ENCODE measurements around the gene RGP1.

Gene RGP1, protein sequence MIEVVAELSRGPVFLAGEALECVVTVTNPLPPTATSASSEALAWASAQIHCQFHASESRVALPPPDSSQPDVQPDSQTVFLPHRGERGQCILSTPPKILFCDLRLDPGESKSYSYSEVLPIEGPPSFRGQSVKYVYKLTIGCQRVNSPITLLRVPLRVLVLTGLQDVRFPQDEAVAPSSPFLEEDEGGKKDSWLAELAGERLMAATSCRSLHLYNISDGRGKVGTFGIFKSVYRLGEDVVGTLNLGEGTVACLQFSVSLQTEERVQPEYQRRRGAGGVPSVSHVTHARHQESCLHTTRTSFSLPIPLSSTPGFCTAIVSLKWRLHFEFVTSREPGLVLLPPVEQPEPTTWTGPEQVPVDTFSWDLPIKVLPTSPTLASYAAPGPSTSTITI

DNA sequence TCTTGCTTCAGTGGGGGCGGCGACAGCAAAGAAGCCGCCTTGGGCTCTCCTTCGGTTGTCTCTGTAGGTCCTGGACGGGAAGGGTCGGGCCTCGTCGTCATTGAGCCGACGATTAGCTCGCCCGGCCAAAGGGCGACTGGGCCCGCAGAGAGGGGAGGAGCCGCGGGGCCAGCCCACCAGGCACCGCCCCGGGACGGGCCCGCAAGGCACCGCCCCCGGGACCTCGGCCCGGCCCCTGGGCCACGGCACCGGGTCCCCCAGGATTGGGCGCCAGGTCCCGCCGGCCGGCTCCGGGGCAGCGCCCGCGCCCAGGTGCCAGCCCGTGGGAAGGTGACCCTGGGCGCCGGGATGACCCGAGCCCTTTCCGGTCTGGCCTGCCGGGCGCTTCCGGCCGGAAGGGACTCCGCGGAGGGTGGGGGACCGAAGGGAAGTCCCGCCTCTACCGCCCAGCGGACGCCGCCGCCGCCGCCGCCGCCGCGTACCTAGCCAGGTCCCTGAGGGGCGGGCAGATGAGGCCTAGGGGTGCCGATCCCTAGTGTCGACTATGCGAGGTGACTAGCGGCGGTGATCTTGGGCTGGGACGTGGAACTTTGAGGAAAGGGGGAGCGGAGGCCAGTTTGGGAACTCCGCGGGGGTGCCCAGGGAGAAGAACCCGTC, at the start of gene RGP1, which contains the start of gene GBA2:
Gene RGP1 (plus strand): TSS at position 430 of the 657 bp plus-strand sequence. CDS start 469 bp downstream, outside the sequence.
Gene GBA2 (minus strand): TSS at position 371 of the 657 bp plus-strand sequence. CDS start 524 bp downstream, outside the sequence.
- peaks cover 9 to 65% of the 10 kb centered on the region in 2 experiments; a peak in 2 of 3 replicates for H3K36me3 ChIP-seq (ENCODE audit: control insufficient read depth in 2 of 2, insufficient read depth in 1 of 2, low read length in 2 of 2)
- TF ChIP-seq MYNN (tag by site-specific recombination; IDR thresholded peaks at IDR 0.05; ENCODE audit: borderline replicate concordance) (no peak), KLF10 (tag by site-specific recombination; IDR thresholded peaks at IDR 0.05) (peak; percentile 43; the same call in 1 of the 2 replicates), ZNF223 (tag by site-specific recombination; IDR thresholded peaks at IDR 0.05) (no peak), ZNF341 (tag by site-specific recombination; IDR thresholded peaks at IDR 0.05; ENCODE audit: low read depth) (peak; percentile 47; the same call in 1 of the 2 replicates), ZNF530 (tag by site-specific recombination; IDR thresholded peaks at IDR 0.05; ENCODE audit: low read depth) (no peak), ZBTB8A (tag by site-specific recombination; IDR thresholded peaks at IDR 0.05) (peak; percentile 97), ZNF423 (tag by site-specific recombination; IDR thresholded peaks at IDR 0.05) (peak; percentile 91), ZIC2 (tag by site-specific recombination; IDR thresholded peaks at IDR 0.05) (0 out of 2 replicates have a peak, but pooled peaks have one; percentile 10), SP2 (tag by site-specific recombination; IDR thresholded peaks at IDR 0.05) (peak; percentile 74), IKZF3 (tag by site-specific recombination; IDR thresholded peaks at IDR 0.05) (peak; percentile 88), ZNF561 (tag by site-specific recombination; IDR thresholded peaks at IDR 0.05; ENCODE audit: borderline replicate concordance) (peak; percentile 58; the same call in 1 of the 2 replicates), ZBTB48 (tag by site-specific recombination; IDR thresholded peaks at IDR 0.05) (peak; percentile 96), ZNF184 (tag by site-specific recombination; IDR thresholded peaks at IDR 0.05) (no peak), HOXA7 (CRISPR knock-in tag; IDR thresholded peaks at IDR 0.05; ENCODE audit: borderline replicate concordance) (no peak), TRIM28 (IDR thresholded peaks at IDR 0.05; ENCODE audit: borderline replicate concordance, low read length) (no peak)
- TF ChIP-seq, protein P1, sequence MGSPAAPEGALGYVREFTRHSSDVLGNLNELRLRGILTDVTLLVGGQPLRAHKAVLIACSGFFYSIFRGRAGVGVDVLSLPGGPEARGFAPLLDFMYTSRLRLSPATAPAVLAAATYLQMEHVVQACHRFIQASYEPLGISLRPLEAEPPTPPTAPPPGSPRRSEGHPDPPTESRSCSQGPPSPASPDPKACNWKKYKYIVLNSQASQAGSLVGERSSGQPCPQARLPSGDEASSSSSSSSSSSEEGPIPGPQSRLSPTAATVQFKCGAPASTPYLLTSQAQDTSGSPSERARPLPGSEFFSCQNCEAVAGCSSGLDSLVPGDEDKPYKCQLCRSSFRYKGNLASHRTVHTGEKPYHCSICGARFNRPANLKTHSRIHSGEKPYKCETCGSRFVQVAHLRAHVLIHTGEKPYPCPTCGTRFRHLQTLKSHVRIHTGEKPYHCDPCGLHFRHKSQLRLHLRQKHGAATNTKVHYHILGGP (tag by site-specific recombination; IDR thresholded peaks at IDR 0.05): no peak
- TF ChIP-seq, protein P2, sequence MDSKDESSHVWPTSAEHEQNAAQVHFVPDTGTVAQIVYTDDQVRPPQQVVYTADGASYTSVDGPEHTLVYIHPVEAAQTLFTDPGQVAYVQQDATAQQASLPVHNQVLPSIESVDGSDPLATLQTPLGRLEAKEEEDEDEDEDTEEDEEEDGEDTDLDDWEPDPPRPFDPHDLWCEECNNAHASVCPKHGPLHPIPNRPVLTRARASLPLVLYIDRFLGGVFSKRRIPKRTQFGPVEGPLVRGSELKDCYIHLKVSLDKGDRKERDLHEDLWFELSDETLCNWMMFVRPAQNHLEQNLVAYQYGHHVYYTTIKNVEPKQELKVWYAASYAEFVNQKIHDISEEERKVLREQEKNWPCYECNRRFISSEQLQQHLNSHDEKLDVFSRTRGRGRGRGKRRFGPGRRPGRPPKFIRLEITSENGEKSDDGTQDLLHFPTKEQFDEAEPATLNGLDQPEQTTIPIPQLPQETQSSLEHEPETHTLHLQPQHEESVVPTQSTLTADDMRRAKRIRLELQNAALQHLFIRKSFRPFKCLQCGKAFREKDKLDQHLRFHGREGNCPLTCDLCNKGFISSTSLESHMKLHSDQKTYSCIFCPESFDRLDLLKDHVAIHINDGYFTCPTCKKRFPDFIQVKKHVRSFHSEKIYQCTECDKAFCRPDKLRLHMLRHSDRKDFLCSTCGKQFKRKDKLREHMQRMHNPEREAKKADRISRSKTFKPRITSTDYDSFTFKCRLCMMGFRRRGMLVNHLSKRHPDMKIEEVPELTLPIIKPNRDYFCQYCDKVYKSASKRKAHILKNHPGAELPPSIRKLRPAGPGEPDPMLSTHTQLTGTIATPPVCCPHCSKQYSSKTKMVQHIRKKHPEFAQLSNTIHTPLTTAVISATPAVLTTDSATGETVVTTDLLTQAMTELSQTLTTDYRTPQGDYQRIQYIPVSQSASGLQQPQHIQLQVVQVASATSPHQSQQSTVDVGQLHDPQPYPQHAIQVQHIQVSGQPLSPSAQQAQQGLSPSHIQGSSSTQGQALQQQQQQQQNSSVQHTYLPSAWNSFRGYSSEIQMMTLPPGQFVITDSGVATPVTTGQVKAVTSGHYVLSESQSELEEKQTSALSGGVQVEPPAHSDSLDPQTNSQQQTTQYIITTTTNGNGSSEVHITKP (tag by site-specific recombination; IDR thresholded peaks at IDR 0.05): peak; percentile 99
- TF ChIP-seq, protein P3, sequence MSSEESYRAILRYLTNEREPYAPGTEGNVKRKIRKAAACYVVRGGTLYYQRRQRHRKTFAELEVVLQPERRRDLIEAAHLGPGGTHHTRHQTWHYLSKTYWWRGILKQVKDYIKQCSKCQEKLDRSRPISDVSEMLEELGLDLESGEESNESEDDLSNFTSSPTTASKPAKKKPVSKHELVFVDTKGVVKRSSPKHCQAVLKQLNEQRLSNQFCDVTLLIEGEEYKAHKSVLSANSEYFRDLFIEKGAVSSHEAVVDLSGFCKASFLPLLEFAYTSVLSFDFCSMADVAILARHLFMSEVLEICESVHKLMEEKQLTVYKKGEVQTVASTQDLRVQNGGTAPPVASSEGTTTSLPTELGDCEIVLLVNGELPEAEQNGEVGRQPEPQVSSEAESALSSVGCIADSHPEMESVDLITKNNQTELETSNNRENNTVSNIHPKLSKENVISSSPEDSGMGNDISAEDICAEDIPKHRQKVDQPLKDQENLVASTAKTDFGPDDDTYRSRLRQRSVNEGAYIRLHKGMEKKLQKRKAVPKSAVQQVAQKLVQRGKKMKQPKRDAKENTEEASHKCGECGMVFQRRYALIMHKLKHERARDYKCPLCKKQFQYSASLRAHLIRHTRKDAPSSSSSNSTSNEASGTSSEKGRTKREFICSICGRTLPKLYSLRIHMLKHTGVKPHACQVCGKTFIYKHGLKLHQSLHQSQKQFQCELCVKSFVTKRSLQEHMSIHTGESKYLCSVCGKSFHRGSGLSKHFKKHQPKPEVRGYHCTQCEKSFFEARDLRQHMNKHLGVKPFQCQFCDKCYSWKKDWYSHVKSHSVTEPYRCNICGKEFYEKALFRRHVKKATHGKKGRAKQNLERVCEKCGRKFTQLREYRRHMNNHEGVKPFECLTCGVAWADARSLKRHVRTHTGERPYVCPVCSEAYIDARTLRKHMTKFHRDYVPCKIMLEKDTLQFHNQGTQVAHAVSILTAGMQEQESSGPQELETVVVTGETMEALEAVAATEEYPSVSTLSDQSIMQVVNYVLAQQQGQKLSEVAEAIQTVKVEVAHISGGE (tag by site-specific recombination; conservative IDR thresholded peaks at IDR 0.05; ENCODE audit: low read depth): peak; percentile 93
- TF ChIP-seq, protein P4, sequence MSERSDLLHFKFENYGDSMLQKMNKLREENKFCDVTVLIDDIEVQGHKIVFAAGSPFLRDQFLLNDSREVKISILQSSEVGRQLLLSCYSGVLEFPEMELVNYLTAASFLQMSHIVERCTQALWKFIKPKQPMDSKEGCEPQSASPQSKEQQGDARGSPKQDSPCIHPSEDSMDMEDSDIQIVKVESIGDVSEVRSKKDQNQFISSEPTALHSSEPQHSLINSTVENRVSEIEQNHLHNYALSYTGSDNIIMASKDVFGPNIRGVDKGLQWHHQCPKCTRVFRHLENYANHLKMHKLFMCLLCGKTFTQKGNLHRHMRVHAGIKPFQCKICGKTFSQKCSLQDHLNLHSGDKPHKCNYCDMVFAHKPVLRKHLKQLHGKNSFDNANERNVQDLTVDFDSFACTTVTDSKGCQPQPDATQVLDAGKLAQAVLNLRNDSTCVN (tag by site-specific recombination; optimal IDR thresholded peaks at IDR 0.05): peak; percentile 36
- TF ChIP-seq, protein P5, sequence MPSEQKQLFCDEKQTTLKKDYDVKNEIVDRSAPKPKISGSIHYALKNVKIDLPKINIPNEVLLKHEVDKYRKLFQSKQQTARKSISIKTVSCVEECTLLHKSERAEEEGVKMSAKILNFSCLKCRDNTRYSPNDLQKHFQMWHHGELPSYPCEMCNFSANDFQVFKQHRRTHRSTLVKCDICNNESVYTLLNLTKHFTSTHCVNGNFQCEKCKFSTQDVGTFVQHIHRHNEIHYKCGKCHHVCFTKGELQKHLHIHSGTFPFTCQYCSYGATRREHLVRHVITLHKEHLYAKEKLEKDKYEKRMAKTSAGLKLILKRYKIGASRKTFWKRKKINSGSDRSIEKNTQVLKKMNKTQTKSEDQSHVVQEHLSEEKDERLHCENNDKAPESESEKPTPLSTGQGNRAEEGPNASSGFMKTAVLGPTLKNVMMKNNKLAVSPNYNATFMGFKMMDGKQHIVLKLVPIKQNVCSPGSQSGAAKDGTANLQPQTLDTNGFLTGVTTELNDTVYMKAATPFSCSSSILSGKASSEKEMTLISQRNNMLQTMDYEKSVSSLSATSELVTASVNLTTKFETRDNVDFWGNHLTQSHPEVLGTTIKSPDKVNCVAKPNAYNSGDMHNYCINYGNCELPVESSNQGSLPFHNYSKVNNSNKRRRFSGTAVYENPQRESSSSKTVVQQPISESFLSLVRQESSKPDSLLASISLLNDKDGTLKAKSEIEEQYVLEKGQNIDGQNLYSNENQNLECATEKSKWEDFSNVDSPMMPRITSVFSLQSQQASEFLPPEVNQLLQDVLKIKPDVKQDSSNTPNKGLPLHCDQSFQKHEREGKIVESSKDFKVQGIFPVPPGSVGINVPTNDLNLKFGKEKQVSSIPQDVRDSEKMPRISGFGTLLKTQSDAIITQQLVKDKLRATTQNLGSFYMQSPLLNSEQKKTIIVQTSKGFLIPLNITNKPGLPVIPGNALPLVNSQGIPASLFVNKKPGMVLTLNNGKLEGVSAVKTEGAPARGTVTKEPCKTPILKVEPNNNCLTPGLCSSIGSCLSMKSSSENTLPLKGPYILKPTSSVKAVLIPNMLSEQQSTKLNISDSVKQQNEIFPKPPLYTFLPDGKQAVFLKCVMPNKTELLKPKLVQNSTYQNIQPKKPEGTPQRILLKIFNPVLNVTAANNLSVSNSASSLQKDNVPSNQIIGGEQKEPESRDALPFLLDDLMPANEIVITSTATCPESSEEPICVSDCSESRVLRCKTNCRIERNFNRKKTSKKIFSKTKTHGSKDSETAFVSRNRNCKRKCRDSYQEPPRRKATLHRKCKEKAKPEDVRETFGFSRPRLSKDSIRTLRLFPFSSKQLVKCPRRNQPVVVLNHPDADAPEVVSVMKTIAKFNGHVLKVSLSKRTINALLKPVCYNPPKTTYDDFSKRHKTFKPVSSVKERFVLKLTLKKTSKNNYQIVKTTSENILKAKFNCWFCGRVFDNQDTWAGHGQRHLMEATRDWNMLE (tag by site-specific recombination; conservative IDR thresholded peaks at IDR 0.05; ENCODE audit: low read depth): peak; percentile 32; the same call in 1 of the 2 replicates

More for the DNA sequence above, at the start of gene RGP1, which contains the start of gene GBA2:
- POLR2A ChIA-PET: interaction anchor here (0.6 to 6.2 kb wide), 12 partner anchors 8 to 587 kb away, joined by 3 to 73 read pairs (median 4); partner anchors contain the start of genes CCDC107, CREB3, HINT2 and RMRP
- CTCF ChIA-PET: interaction anchor here (0.6 to 5.6 kb wide), 18 partner anchors 7 to 162 kb away, joined by 3 to 51 read pairs (median 5); partner anchors contain the start of genes ARHGEF39, CREB3, SPAG8 and TLN1
- H3K9me3 ChIP-seq (ENCODE audit: control insufficient read depth, insufficient read depth, low read depth, low read length): no peaks in the 10 kb centered on the region
- no peaks in the 10 kb centered on the region; the same call in 1 of the 2 replicates for H3K4me1 ChIP-seq (ENCODE audit: control insufficient read depth, insufficient read depth, low read length)
- peak within 1 kb of the TSS; percentile 77 for H3K4me3 ChIP-seq (ENCODE audit: low read depth, low read length)
- peak within 1 kb of the TSS; percentile 67 for H3K27ac ChIP-seq (ENCODE audit: extremely low read depth, low read depth, low read length)

Data from HEK293 (cell line).